Measurements from ENCODE around the gene VCX2.

The VCX2 gene

GRCh38 chrX:8144925-8145324 is 26.1 kb downstream of the VCX2 start:
- H3K4me1 ChIP-seq (ENCODE audit: insufficient read depth, insufficient read length), result no peaks in the 10 kb centered on the region
- H3K36me3 ChIP-seq (ENCODE audit: insufficient read depth, insufficient read length, low read length), result no peaks in the 10 kb centered on the region
- H3K9me3 ChIP-seq (ENCODE audit: insufficient read depth, low read length), result peaks cover 19% of the 10 kb centered on the region
- no peak overlapping the region for H3K4me3 ChIP-seq (ENCODE audit: insufficient read length, low read depth)
- DNase-seq (ENCODE audit: low read depth, low spot score), result no peak
- no peak overlapping the region for H3K9ac ChIP-seq (ENCODE audit: insufficient read length, low read depth)
- no peaks in the 10 kb centered on the region for H3K27me3 ChIP-seq (ENCODE audit: insufficient read depth, insufficient read length)
- TF ChIP-seq ZNF274 (IDR thresholded peaks at IDR 0.05; ENCODE audit: low read depth, low read length) (no peak), SUZ12 (IDR thresholded peaks at IDR 0.05; ENCODE audit: extremely low read depth, insufficient read depth, insufficient read length) (no peak), YY1 (IDR thresholded peaks at IDR 0.05; ENCODE audit: insufficient read depth, insufficient read length) (no peak)

GRCh38 chrX:8141896-8142295 is 29.2 kb downstream of the VCX2 start:
- Histone ChIP-seq H3K36me3 (ENCODE audit: insufficient read depth, insufficient read length, low read length) (no peaks in the 10 kb centered on the region), H3K27me3 (ENCODE audit: insufficient read depth, insufficient read length) (no peaks in the 10 kb centered on the region), H3K9me3 (ENCODE audit: insufficient read depth, low read length) (peaks cover 17% of the 10 kb centered on the region; the same call in 1 of the 2 replicates), H3K4me1 (ENCODE audit: insufficient read depth, insufficient read length) (no peaks in the 10 kb centered on the region), H3K9ac (ENCODE audit: insufficient read length, low read depth) (no peak overlapping the region), H3K4me3 (ENCODE audit: insufficient read length, low read depth) (no peak overlapping the region)
- no peak for DNase-seq (ENCODE audit: low read depth, low spot score)
- TF ChIP-seq ZNF274 (IDR thresholded peaks at IDR 0.05; ENCODE audit: low read depth, low read length) (no peak), SUZ12 (IDR thresholded peaks at IDR 0.05; ENCODE audit: extremely low read depth, insufficient read depth, insufficient read length) (no peak), YY1 (IDR thresholded peaks at IDR 0.05; ENCODE audit: insufficient read depth, insufficient read length) (no peak)

- no peak for DNase-seq (ENCODE audit: low read depth, low spot score)
- Histone ChIP-seq H3K9ac (ENCODE audit: insufficient read length, low read depth) (no peak overlapping the region), H3K4me1 (ENCODE audit: insufficient read depth, insufficient read length) (no peaks in the 10 kb centered on the region), H3K9me3 (ENCODE audit: insufficient read depth, low read length) (peaks cover 17% of the 10 kb centered on the region; the same call in 1 of the 2 replicates), H3K27me3 (ENCODE audit: insufficient read depth, insufficient read length) (no peaks in the 10 kb centered on the region), H3K4me3 (ENCODE audit: insufficient read length, low read depth) (no peak overlapping the region), H3K36me3 (ENCODE audit: insufficient read depth, insufficient read length, low read length) (no peaks in the 10 kb centered on the region)
- no peak for TF ChIP-seq ZNF274 (IDR thresholded peaks at IDR 0.05; ENCODE audit: low read depth, low read length)
Observed at GRCh38 chrX:8140986-8141744, 29.9 kb downstream of the VCX2 start.

GRCh38 chrX:8139716-8140115 is 31.4 kb downstream of the VCX2 start:
- 0 out of 2 replicates have a peak, but pooled peaks cover 4% of the 10 kb centered on the region for H3K9me3 ChIP-seq (ENCODE audit: insufficient read depth, low read length)
- TF ChIP-seq YY1 (IDR thresholded peaks at IDR 0.05; ENCODE audit: insufficient read depth, insufficient read length) (no peak), SUZ12 (IDR thresholded peaks at IDR 0.05; ENCODE audit: extremely low read depth, insufficient read depth, insufficient read length) (no peak), ZNF274 (IDR thresholded peaks at IDR 0.05; ENCODE audit: low read depth, low read length) (no peak)
- H3K36me3 ChIP-seq (ENCODE audit: insufficient read depth, insufficient read length, low read length), result no peaks in the 10 kb centered on the region
- no peak overlapping the region for H3K4me3 ChIP-seq (ENCODE audit: insufficient read length, low read depth)
- H3K27me3 ChIP-seq (ENCODE audit: insufficient read depth, insufficient read length), result no peaks in the 10 kb centered on the region
- H3K9ac ChIP-seq (ENCODE audit: insufficient read length, low read depth), result no peak overlapping the region
- H3K4me1 ChIP-seq (ENCODE audit: insufficient read depth, insufficient read length), result no peaks in the 10 kb centered on the region
- no peak for DNase-seq (ENCODE audit: low read depth, low spot score)

- H3K36me3 ChIP-seq (ENCODE audit: insufficient read depth, insufficient read length, low read length), result no peaks in the 10 kb centered on the region
- no peaks in the 10 kb centered on the region for H3K4me1 ChIP-seq (ENCODE audit: insufficient read depth, insufficient read length)
- 0 out of 2 replicates have a peak, but pooled peaks cover 4% of the 10 kb centered on the region for H3K9me3 ChIP-seq (ENCODE audit: insufficient read depth, low read length)
- no peak for DNase-seq (ENCODE audit: low read depth, low spot score)
- no peak overlapping the region for H3K9ac ChIP-seq (ENCODE audit: insufficient read length, low read depth)
- no peak overlapping the region for H3K4me3 ChIP-seq (ENCODE audit: insufficient read length, low read depth)
- H3K27me3 ChIP-seq (ENCODE audit: insufficient read depth, insufficient read length), result no peaks in the 10 kb centered on the region
- TF ChIP-seq YY1 (IDR thresholded peaks at IDR 0.05; ENCODE audit: insufficient read depth, insufficient read length) (no peak), SUZ12 (IDR thresholded peaks at IDR 0.05; ENCODE audit: extremely low read depth, insufficient read depth, insufficient read length) (no peak), ZNF274 (IDR thresholded peaks at IDR 0.05; ENCODE audit: low read depth, low read length) (no peak)
Observed at GRCh38 chrX:8138252-8138651, 32.8 kb downstream of the VCX2 start.

GRCh38 chrX:8126648-8127047 is 44.4 kb downstream of the VCX2 start:
- Histone ChIP-seq H3K9ac (ENCODE audit: insufficient read length, low read depth) (no peak overlapping the region), H3K9me3 (ENCODE audit: insufficient read depth, low read length) (no peaks in the 10 kb centered on the region), H3K4me3 (ENCODE audit: insufficient read length, low read depth) (no peak overlapping the region), H3K4me1 (ENCODE audit: insufficient read depth, insufficient read length) (no peaks in the 10 kb centered on the region), H3K27me3 (ENCODE audit: insufficient read depth, insufficient read length) (no peaks in the 10 kb centered on the region), H3K36me3 (ENCODE audit: insufficient read depth, insufficient read length, low read length) (no peaks in the 10 kb centered on the region)
- TF ChIP-seq SUZ12 (IDR thresholded peaks at IDR 0.05; ENCODE audit: extremely low read depth, insufficient read depth, insufficient read length) (no peak), ZNF274 (IDR thresholded peaks at IDR 0.05; ENCODE audit: low read depth, low read length) (no peak), YY1 (IDR thresholded peaks at IDR 0.05; ENCODE audit: insufficient read depth, insufficient read length) (no peak)
- DNase-seq (ENCODE audit: low read depth, low spot score), result no peak

- Histone ChIP-seq H3K36me3 (ENCODE audit: insufficient read depth, insufficient read length, low read length) (no peaks in the 10 kb centered on the region), H3K9me3 (ENCODE audit: insufficient read depth, low read length) (no peaks in the 10 kb centered on the region; the same call in 1 of the 2 replicates), H3K4me1 (ENCODE audit: insufficient read depth, insufficient read length) (no peaks in the 10 kb centered on the region), H3K27me3 (ENCODE audit: insufficient read depth, insufficient read length) (no peaks in the 10 kb centered on the region), H3K4me3 (ENCODE audit: insufficient read length, low read depth) (no peak overlapping the region), H3K9ac (ENCODE audit: insufficient read length, low read depth) (no peak overlapping the region)
- no peak for TF ChIP-seq ZNF274 (IDR thresholded peaks at IDR 0.05; ENCODE audit: low read depth, low read length)
- no peak for TF ChIP-seq SUZ12 (IDR thresholded peaks at IDR 0.05; ENCODE audit: extremely low read depth, insufficient read depth, insufficient read length)
- TF ChIP-seq YY1 (IDR thresholded peaks at IDR 0.05; ENCODE audit: insufficient read depth, insufficient read length), result no peak
- DNase-seq (ENCODE audit: low read depth, low spot score), result no peak
Observed at GRCh38 chrX:8126092-8126491, 45.0 kb downstream of the VCX2 start.
